GM23338 (cell line): ENCODE results near the gene GLCE. TPM values are rescaled to one million over a fixed set of nuclear protein-coding genes. Genes with fewer than 3 reads are reported as not detected.

Source experiments
- ATAC-seq: fragments of 200-7000 bp; cut with Tn5 transposase; 3 replicates; pipeline ENCODE4 v1.9.1; 2020
- DNase-seq: peaks from one replicate; pipeline ENCODE4 v3.0.0-alpha.2; 2015; ENCODE audit warnings: low spot score
- H2AFZ ChIP-seq: fragments of 200-600 bp; sonication (generic); 2 replicates; pipeline ENCODE4 v1.8.0; 2016; ENCODE audit warnings: antibody characterized with exemption, mild to moderate bottlenecking, moderate library complexity
- H3F3A ChIP-seq: fragments of 200-600 bp; sonication (generic); replicated peaks from 2 replicates; pipeline ENCODE4 v1.8.0; 2017; ENCODE audit warnings: antibody characterized with exemption, mixed run types, low read depth
- H3K27ac ChIP-seq: fragments of 200-600 bp; sonication (generic); 2 replicates; pipeline ENCODE4 v1.6.1; 2016; ENCODE audit warnings: low read depth
- H3K27me3 ChIP-seq: fragments of 200-600 bp; sonication (generic); 2 replicates; pipeline ENCODE4 v1.8.0; 2016; ENCODE audit warnings: mild to moderate bottlenecking, mixed run types, moderate library complexity; ENCODE audit not compliant: insufficient read depth
- H3K36me3 ChIP-seq: fragments of 200-600 bp; sonication (generic); 2 replicates; pipeline ENCODE4 v1.8.0; 2016; ENCODE audit warnings: mild to moderate bottlenecking; ENCODE audit not compliant: insufficient read depth
- H3K4me1 ChIP-seq: fragments of 200-600 bp; sonication (generic); 2 replicates; pipeline ENCODE4 v1.8.0; 2016; ENCODE audit warnings: mild to moderate bottlenecking, moderate library complexity; ENCODE audit not compliant: insufficient read depth
- H3K4me2 ChIP-seq: fragments of 200-600 bp; sonication (generic); 2 replicates; pipeline ENCODE4 v1.7.1; 2017; ENCODE audit warnings: mixed run types
- H3K4me3 ChIP-seq: fragments of 200-600 bp; sonication (generic); 2 replicates; pipeline ENCODE4 v1.6.1; 2016; ENCODE audit warnings: mixed run types
- H3K79me2 ChIP-seq: fragments of 200-600 bp; sonication (generic); replicated peaks from 2 replicates; pipeline ENCODE4 v1.8.0; 2017; ENCODE audit warnings: mild to moderate bottlenecking; ENCODE audit not compliant: insufficient read depth
- H3K9me2 ChIP-seq: fragments of 200-600 bp; sonication (generic); 2 replicates; pipeline ENCODE4 v1.8.0; 2017; ENCODE audit not compliant: insufficient read depth
- H4K20me1 ChIP-seq: fragments of 200-600 bp; sonication (generic); replicated peaks from 2 replicates; pipeline ENCODE4 v1.8.0; 2017; ENCODE audit warnings: mild to moderate bottlenecking; ENCODE audit not compliant: insufficient read depth
- H3K27ac Mint-ChIP-seq: 2 replicates; pipeline ENCODE4 v1.8.0; 2020; ENCODE audit warnings: inconsistent platforms, mild to moderate bottlenecking, moderate library complexity, mixed read lengths
- H3K27me3 Mint-ChIP-seq: 3 replicates; pipeline ENCODE4 v1.8.0; 2022; ENCODE audit warnings: low read depth, mild to moderate bottlenecking, moderate library complexity, mixed read lengths, inconsistent platforms; ENCODE audit not compliant: insufficient read depth, poor library complexity
- H3K36me3 Mint-ChIP-seq: 3 replicates; pipeline ENCODE4 v1.8.0; 2021; ENCODE audit warnings: low read depth, mild to moderate bottlenecking, inconsistent platforms, moderate library complexity, mixed read lengths
- H3K4me1 Mint-ChIP-seq: 3 replicates; pipeline ENCODE4 v1.8.0; 2020; ENCODE audit warnings: mild to moderate bottlenecking, inconsistent platforms, mixed read lengths
- H3K4me3 Mint-ChIP-seq: 3 replicates; pipeline ENCODE4 v1.8.0; 2021; ENCODE audit warnings: moderate library complexity, mild to moderate bottlenecking, inconsistent platforms, mixed read lengths
- H3K9me3 Mint-ChIP-seq: 3 replicates; pipeline ENCODE4 v1.8.0; 2020; ENCODE audit warnings: moderate library complexity, mild to moderate bottlenecking, inconsistent platforms, mixed read lengths
- CREB1 ChIP-seq: fragments of 250-450 bp; sonication (Bioruptor Pico); IDR thresholded peaks from 2 replicates; pipeline ENCODE4 v1.5.0; 2020; ENCODE audit warnings: low read depth, mild to moderate bottlenecking, moderate library complexity
- EZH2 ChIP-seq: fragments of 200-600 bp; sonication (generic); IDR thresholded peaks from one replicate; pipeline ENCODE4 v1.8.0; 2017; ENCODE audit warnings: antibody characterized with exemption, mild to moderate bottlenecking, low read depth; ENCODE audit not compliant: unreplicated experiment
- JUNB ChIP-seq: IDR thresholded peaks from one replicate; pipeline ENCODE4 v1.6.1; 2016; ENCODE audit warnings: antibody characterized with exemption; ENCODE audit not compliant: unreplicated experiment
- NANOG ChIP-seq: IDR thresholded peaks from 2 replicates; pipeline ENCODE4 v1.6.1; 2016; ENCODE audit warnings: antibody characterized with exemption, borderline replicate concordance
- POLR2AphosphoS5 ChIP-seq: IDR thresholded peaks from 2 replicates; pipeline ENCODE4 v1.6.1; 2016; ENCODE audit warnings: antibody characterized with exemption, low read depth
- STAT1 ChIP-seq: IDR thresholded peaks from one replicate; pipeline ENCODE4 v1.6.1; 2016; ENCODE audit warnings: antibody characterized with exemption; ENCODE audit not compliant: unreplicated experiment
- ZNF114 ChIP-seq: fragments of 250-450 bp; sonication (Bioruptor Pico); IDR thresholded peaks from 2 replicates; pipeline ENCODE4 v1.5.0; 2020; ENCODE audit warnings: mild to moderate bottlenecking, moderate library complexity
- polyA plus RNA-seq: library from polyadenylated mRNA; unstranded; fragments of >200 nt; fragmentation: Nextera tagmentation; extraction: Ambion mirVana; gene quantifications from 2 replicates; pipeline ENCODE4 v1.2.1, GENCODE V29; 2016
- total RNA-seq: library from RNA; depleted of rRNA; stranded (reverse); fragments of >200 nt; shearing (Covaris generic); gene quantifications from 2 replicates; pipeline ENCODE4 v1.2.3, GENCODE V29; 2014
- TF ChIP-seq, protein P1 (sequence below): IDR thresholded peaks from one replicate; pipeline ENCODE4 v1.6.1; 2018; ENCODE audit warnings: antibody characterized with exemption; ENCODE audit not compliant: unreplicated experiment
- TF ChIP-seq, protein P2 (sequence below): fragments of 250-450 bp; sonication (Bioruptor Pico); IDR thresholded peaks from 2 replicates; pipeline ENCODE4 v1.5.0; 2020; ENCODE audit warnings: mild to moderate bottlenecking, moderate library complexity
- TF ChIP-seq, protein P3 (sequence below): IDR thresholded peaks from 2 replicates; pipeline ENCODE4 v1.6.1; 2016; ENCODE audit warnings: antibody characterized with exemption

The GLCE gene
- total and polyA plus RNA-seq, 2 experiments from 2014 or later: 7.5 to 15.5 TPM

DNA sequence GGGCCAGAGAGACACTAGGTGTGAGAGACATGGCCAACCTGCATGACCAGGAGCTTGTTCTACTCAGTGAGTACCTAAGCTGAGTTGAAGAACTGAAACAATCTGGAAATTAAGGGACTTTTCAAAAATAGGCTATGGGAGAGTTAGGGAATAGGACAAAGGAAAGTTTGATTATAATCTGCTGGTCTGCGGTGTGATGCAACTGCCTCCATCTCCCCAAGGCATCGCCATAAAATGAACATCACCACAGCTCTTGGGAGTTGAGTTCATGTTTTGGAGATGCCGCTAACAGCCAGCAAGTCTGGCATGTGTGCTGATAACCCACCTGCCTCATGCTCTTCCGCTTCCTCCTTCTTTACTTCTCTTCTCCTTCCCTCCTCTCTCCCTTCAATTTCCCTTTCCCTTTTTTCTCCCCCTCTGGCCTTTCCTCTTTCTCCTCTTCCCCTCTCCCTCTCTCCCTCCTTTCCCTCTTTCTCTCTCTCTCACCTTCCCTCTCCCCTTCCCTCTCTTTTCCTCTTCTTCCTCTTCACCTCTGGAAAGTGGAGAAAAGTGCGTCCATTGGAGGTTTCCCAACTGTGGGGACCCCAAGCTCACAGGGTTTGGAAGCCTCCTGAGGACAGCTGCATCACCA, 39.1 kb upstream of the GLCE start:
- Mint-ChIP-seq H3K36me3 (no peaks in the 10 kb centered on the region), H3K4me1 (peaks cover 61% of the 10 kb centered on the region), H3K27ac (no peak overlapping the region), H3K27me3 (peaks cover 44% of the 10 kb centered on the region), H3K4me3 (no peak overlapping the region), H3K9me3 (no peaks in the 10 kb centered on the region)
- no peak for ATAC-seq
- H3F3A ChIP-seq: peaks cover 22% of the 10 kb centered on the region
- no peaks in the 10 kb centered on the region for H3K9me2 ChIP-seq
- H3K27ac ChIP-seq: no peak overlapping the region
- DNase-seq: no peak
- peaks cover 52% of the 10 kb centered on the region for H3K4me1 ChIP-seq
- H4K20me1 ChIP-seq: no peaks in the 10 kb centered on the region
- H3K79me2 ChIP-seq: no peaks in the 10 kb centered on the region
- no peak overlapping the region for H3K4me2 ChIP-seq
- H3K27me3 ChIP-seq: peaks cover 53% of the 10 kb centered on the region
- no peaks in the 10 kb centered on the region for H3K36me3 ChIP-seq
- no peak for TF ChIP-seq ZNF114 (CRISPR knock-in tag)
- TF ChIP-seq EZH2: no peak
- TF ChIP-seq POLR2AphosphoS5: no peak
- no peak for TF ChIP-seq JUNB
- TF ChIP-seq STAT1: no peak
- no peak overlapping the region for H3K4me3 ChIP-seq
- no peak overlapping the region for H2AFZ ChIP-seq

DNA sequence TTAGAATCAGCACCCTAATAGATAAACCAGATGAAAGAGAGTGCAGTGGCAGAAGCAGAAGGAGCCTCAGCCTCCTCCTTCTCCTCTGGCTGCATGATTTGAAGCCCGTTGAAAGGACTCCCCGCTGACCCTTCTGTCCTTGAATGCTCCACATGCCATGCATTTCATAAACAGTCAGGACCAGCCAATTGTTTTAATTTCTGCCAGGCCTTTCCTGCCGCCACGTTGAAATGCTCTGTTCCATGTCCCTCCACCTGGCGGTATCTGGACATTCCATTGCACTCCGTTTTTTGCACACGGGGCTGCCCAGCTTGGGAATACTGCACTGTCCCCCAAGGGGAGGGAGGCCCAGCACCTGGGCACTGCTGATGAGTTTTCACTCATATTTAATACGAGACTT, 35.2 kb upstream of the GLCE start:
- H3K36me3 ChIP-seq: no peaks in the 10 kb centered on the region
- peaks cover 26% of the 10 kb centered on the region for H3K27me3 ChIP-seq
- H2AFZ ChIP-seq: 0 out of 2 replicates have a peak overlapping the region, but pooled peaks have one; percentile 5
- H3K79me2 ChIP-seq: no peaks in the 10 kb centered on the region
- H3K9me2 ChIP-seq: no peaks in the 10 kb centered on the region
- peaks cover 23% of the 10 kb centered on the region for H3K27me3 Mint-ChIP-seq
- no peak overlapping the region for H3K27ac ChIP-seq
- H3F3A ChIP-seq: 0 out of 2 replicates have a peak, but pooled peaks cover 4% of the 10 kb centered on the region
- H3K4me1 ChIP-seq: peaks cover 21% of the 10 kb centered on the region
- no peaks in the 10 kb centered on the region for H4K20me1 ChIP-seq
- H3K27ac Mint-ChIP-seq: no peak overlapping the region
- no peak overlapping the region for H3K4me2 ChIP-seq
- H3K9me3 Mint-ChIP-seq: no peaks in the 10 kb centered on the region
- H3K36me3 Mint-ChIP-seq: no peaks in the 10 kb centered on the region
- H3K4me1 Mint-ChIP-seq: peaks cover 40% of the 10 kb centered on the region
- no peak; the same call in 2 of the 3 replicates for ATAC-seq
- no peak overlapping the region for H3K4me3 Mint-ChIP-seq
- DNase-seq: peak; percentile 39
- H3K4me3 ChIP-seq: no peak overlapping the region
- TF ChIP-seq NANOG (no peak), STAT1 (no peak), CREB1 (no peak), JUNB (no peak)
- TF ChIP-seq, protein P1, sequence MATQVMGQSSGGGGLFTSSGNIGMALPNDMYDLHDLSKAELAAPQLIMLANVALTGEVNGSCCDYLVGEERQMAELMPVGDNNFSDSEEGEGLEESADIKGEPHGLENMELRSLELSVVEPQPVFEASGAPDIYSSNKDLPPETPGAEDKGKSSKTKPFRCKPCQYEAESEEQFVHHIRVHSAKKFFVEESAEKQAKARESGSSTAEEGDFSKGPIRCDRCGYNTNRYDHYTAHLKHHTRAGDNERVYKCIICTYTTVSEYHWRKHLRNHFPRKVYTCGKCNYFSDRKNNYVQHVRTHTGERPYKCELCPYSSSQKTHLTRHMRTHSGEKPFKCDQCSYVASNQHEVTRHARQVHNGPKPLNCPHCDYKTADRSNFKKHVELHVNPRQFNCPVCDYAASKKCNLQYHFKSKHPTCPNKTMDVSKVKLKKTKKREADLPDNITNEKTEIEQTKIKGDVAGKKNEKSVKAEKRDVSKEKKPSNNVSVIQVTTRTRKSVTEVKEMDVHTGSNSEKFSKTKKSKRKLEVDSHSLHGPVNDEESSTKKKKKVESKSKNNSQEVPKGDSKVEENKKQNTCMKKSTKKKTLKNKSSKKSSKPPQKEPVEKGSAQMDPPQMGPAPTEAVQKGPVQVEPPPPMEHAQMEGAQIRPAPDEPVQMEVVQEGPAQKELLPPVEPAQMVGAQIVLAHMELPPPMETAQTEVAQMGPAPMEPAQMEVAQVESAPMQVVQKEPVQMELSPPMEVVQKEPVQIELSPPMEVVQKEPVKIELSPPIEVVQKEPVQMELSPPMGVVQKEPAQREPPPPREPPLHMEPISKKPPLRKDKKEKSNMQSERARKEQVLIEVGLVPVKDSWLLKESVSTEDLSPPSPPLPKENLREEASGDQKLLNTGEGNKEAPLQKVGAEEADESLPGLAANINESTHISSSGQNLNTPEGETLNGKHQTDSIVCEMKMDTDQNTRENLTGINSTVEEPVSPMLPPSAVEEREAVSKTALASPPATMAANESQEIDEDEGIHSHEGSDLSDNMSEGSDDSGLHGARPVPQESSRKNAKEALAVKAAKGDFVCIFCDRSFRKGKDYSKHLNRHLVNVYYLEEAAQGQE: no peak
- TF ChIP-seq, protein P2, sequence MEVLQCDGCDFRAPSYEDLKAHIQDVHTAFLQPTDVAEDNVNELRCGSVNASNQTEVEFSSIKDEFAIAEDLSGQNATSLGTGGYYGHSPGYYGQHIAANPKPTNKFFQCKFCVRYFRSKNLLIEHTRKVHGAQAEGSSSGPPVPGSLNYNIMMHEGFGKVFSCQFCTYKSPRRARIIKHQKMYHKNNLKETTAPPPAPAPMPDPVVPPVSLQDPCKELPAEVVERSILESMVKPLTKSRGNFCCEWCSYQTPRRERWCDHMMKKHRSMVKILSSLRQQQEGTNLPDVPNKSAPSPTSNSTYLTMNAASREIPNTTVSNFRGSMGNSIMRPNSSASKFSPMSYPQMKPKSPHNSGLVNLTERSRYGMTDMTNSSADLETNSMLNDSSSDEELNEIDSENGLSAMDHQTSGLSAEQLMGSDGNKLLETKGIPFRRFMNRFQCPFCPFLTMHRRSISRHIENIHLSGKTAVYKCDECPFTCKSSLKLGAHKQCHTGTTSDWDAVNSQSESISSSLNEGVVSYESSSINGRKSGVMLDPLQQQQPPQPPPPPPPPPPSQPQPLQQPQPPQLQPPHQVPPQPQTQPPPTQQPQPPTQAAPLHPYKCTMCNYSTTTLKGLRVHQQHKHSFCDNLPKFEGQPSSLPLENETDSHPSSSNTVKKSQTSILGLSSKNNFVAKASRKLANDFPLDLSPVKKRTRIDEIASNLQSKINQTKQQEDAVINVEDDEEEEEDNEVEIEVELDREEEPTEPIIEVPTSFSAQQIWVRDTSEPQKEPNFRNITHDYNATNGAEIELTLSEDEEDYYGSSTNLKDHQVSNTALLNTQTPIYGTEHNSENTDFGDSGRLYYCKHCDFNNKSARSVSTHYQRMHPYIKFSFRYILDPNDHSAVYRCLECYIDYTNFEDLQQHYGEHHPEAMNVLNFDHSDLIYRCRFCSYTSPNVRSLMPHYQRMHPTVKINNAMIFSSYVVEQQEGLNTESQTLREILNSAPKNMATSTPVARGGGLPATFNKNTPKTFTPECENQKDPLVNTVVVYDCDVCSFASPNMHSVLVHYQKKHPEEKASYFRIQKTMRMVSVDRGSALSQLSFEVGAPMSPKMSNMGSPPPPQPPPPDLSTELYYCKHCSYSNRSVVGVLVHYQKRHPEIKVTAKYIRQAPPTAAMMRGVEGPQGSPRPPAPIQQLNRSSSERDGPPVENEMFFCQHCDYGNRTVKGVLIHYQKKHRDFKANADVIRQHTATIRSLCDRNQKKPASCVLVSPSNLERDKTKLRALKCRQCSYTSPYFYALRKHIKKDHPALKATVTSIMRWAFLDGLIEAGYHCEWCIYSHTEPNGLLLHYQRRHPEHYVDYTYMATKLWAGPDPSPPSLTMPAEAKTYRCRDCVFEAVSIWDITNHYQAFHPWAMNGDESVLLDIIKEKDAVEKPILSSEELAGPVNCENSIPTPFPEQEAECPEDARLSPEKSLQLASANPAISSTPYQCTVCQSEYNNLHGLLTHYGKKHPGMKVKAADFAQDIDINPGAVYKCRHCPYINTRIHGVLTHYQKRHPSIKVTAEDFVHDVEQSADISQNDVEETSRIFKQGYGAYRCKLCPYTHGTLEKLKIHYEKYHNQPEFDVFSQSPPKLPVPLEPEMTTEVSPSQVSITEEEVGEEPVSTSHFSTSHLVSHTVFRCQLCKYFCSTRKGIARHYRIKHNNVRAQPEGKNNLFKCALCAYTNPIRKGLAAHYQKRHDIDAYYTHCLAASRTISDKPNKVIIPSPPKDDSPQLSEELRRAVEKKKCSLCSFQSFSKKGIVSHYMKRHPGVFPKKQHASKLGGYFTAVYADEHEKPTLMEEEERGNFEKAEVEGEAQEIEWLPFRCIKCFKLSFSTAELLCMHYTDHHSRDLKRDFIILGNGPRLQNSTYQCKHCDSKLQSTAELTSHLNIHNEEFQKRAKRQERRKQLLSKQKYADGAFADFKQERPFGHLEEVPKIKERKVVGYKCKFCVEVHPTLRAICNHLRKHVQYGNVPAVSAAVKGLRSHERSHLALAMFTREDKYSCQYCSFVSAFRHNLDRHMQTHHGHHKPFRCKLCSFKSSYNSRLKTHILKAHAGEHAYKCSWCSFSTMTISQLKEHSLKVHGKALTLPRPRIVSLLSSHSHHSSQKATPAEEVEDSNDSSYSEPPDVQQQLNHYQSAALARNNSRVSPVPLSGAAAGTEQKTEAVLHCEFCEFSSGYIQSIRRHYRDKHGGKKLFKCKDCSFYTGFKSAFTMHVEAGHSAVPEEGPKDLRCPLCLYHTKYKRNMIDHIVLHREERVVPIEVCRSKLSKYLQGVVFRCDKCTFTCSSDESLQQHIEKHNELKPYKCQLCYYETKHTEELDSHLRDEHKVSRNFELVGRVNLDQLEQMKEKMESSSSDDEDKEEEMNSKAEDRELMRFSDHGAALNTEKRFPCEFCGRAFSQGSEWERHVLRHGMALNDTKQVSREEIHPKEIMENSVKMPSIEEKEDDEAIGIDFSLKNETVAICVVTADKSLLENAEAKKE: no peak
- TF ChIP-seq, protein P3, sequence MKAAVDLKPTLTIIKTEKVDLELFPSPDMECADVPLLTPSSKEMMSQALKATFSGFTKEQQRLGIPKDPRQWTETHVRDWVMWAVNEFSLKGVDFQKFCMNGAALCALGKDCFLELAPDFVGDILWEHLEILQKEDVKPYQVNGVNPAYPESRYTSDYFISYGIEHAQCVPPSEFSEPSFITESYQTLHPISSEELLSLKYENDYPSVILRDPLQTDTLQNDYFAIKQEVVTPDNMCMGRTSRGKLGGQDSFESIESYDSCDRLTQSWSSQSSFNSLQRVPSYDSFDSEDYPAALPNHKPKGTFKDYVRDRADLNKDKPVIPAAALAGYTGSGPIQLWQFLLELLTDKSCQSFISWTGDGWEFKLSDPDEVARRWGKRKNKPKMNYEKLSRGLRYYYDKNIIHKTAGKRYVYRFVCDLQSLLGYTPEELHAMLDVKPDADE: no peak
